GM19238 (cell line): ENCODE measurements around the gene ELSPBP1.
"Not testable (repeated sequence)": the region's sequence is repeated elsewhere in the genome, so short reads cannot be mapped to it uniquely, and the experiment has no call there.

Experiments
- DNase-seq: peaks from one replicate; pipeline ENCODE4 v3.0.0; 2011; ENCODE audit warnings: low spot score; ENCODE audit not compliant: insufficient read length

Gene ELSPBP1

GRCh38 chr19:48041877-48042580, 47.6 kb downstream of the ELSPBP1 start:
- DNase-seq = no peak

- DNase-seq = no peak
Measured at GRCh38 chr19:48043675-48044258, 49.3 kb downstream of the ELSPBP1 start, which contains the start of gene CABP5. TSS of gene CABP5 (minus strand) at chr19:48044079. CDS start at chr19:48043922, 157 bp downstream.

DNA sequence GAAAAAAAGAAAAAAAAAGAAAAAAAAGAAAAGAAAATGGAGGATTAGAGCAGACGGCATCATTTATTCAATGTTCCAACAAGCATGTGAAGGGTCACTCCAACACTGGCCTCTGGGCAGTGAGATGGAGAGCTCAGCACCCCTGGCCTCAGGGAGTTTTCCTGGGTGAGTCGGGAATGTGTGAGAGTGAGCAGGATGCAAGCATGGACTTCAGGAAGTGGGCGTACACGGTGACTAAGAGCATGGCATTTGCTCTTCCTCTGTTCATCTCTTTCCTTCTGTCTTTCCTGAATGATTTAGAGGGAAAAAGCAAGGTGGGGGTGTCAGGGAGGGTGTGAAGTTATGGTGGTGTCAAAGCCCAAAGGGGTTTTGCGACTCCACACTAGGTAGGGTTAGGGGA, 50.1 kb downstream of the ELSPBP1 start:
- no peak for DNase-seq

- DNase-seq = no peak
Measured at GRCh38 chr19:48051335-48052033, 57.1 kb downstream of the ELSPBP1 start.

GRCh38 chr19:48053076-48053475, 58.6 kb downstream of the ELSPBP1 start:
- no peak for DNase-seq

DNA sequence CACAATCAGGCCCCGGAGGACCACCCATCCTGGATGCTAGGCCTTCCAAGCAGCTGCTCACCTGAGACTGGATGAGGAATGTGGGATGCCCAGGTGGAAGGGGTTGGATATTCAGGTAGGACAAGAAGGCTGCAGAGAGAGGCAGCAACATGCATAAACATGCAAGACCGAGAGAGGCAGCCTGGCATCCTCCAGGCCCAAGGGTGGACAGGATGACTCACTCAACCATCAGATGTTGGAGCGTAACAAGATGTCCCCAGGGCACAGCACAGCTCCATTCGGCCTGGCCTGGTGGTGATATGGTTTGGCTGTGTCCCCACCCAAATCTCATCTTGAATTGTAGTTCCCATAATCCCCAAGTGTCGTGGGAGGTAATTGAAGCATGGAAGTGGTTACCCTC, 59.4 kb downstream of the ELSPBP1 start:
- no peak for DNase-seq

DNA sequence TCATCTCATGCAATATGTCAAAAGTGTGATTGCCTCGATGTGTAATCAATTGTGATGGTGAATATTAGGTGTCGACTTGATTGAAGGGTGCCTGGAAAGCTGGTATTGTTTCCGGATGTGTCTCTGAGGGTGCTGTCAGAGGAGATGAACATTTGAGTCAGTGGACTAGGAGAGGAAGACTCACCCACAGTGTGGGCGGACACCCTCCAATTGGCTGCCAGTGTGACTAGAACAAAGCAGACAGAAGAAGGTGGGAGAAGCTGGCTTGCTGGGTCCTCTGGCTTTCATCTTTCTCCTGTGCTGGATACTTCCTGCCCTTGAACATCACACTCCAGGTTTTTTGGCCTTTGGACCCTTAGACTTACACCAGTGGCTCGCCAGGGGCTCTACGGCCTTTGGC, 64.9 kb downstream of the ELSPBP1 start:
- no peak for DNase-seq

DNA sequence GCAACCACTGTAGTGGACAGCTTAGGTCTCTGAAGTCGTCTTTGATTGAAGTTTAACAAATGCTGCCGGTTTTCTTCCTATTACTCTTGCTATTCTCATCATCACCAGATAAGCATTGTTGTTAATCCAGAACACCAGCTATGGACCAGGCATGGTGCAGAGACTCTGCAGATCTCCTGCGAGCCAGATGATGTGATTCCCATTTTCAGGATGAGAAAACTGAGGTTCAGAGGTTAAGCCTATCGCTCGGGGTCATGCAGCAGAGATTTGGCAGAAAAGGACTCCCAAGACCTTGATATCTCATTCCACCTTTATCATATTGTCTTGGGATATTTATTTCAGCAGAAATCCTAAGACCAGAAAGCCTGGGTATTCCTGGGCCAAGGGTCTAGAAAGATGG, 65.9 kb downstream of the ELSPBP1 start:
- no peak for DNase-seq

GRCh38 chr19:48061401-48062344, 67.2 kb downstream of the ELSPBP1 start:
- DNase-seq = no peak

DNA sequence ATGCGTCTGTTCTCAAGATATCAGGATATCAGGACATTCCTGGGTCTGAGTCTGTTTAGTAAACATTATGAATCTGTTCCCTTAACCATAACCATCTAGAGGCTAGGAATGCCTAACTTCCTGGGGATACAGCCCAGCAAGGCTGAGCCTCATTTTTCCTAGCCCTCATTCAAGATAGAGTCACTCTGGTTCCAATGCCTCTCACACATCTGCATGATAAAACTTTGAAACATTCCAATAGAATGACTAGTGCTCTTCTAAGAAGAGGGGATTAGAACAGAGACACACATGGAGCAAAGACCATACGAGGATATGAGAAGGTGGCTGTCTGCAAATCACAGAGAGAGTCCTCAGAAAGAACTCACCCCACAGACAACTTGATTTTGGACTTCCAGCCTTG, 70.1 kb downstream of the ELSPBP1 start:
- DNase-seq = no peak

DNA sequence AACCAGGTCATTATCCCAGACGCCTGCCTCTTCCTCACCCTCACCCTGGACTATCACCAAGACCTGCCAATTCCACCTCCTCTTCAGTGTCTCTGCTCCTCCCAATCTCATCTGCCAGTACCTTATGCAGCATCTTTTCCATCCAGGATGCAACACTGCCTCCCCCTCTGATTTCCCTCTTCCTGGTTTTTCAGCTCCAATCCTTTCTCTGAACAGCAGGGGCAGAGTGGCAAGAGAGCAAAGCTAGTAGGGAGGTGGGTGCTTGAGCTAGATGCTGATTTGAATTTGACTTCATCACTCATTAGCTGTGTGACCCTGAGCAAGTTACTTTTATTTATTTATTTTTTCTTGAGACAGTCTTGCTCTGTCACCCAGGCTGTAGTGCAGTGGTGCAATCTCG, 75.0 kb downstream of the ELSPBP1 start:
- DNase-seq = no peak

GRCh38 chr19:48070177-48070769, 75.8 kb downstream of the ELSPBP1 start:
- not testable (repeated sequence) for DNase-seq
